OCI-LY1 (cell line): ENCODE results near the gene LRRC32.

Source experiments
- EZH2 ChIP-seq: fragments of 200-600 bp; sonication (generic), shearing (Covaris generic); IDR thresholded peaks from 2 replicates; pipeline ENCODE4 v1.8.0; 2017; ENCODE audit warnings: borderline replicate concordance, mixed run types, mild to moderate bottlenecking, antibody characterized with exemption, low read length, moderate library complexity, mixed read lengths
- TF ChIP-seq, protein P1 (sequence below): fragments of 200-600 bp; sonication (generic), shearing (Covaris generic); IDR thresholded peaks from 2 replicates; pipeline ENCODE4 v1.5.1; 2017; ENCODE audit warnings: mild to moderate bottlenecking, antibody characterized with exemption, low read length, moderate library complexity, mixed read lengths

- TF ChIP-seq, protein P1, sequence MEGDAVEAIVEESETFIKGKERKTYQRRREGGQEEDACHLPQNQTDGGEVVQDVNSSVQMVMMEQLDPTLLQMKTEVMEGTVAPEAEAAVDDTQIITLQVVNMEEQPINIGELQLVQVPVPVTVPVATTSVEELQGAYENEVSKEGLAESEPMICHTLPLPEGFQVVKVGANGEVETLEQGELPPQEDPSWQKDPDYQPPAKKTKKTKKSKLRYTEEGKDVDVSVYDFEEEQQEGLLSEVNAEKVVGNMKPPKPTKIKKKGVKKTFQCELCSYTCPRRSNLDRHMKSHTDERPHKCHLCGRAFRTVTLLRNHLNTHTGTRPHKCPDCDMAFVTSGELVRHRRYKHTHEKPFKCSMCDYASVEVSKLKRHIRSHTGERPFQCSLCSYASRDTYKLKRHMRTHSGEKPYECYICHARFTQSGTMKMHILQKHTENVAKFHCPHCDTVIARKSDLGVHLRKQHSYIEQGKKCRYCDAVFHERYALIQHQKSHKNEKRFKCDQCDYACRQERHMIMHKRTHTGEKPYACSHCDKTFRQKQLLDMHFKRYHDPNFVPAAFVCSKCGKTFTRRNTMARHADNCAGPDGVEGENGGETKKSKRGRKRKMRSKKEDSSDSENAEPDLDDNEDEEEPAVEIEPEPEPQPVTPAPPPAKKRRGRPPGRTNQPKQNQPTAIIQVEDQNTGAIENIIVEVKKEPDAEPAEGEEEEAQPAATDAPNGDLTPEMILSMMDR, result no peak
- no peak for TF ChIP-seq EZH2
Measured at GRCh38 chr11:76620489-76620888, 50.1 kb downstream of the LRRC32 start.
